SH-SY5Y (cell line): ENCODE measurements around the gene CPNE5.

Experiments
- GATA2 ChIP-seq: IDR thresholded peaks from 2 replicates; pipeline ENCODE4 v1.6.1; 2011; ENCODE audit warnings: mild to moderate bottlenecking, low read depth, low read length
- GATA3 ChIP-seq: IDR thresholded peaks from 2 replicates; pipeline ENCODE4 v1.6.1; 2011; ENCODE audit warnings: low read depth, mild to moderate bottlenecking, low read length, moderate library complexity

DNA sequence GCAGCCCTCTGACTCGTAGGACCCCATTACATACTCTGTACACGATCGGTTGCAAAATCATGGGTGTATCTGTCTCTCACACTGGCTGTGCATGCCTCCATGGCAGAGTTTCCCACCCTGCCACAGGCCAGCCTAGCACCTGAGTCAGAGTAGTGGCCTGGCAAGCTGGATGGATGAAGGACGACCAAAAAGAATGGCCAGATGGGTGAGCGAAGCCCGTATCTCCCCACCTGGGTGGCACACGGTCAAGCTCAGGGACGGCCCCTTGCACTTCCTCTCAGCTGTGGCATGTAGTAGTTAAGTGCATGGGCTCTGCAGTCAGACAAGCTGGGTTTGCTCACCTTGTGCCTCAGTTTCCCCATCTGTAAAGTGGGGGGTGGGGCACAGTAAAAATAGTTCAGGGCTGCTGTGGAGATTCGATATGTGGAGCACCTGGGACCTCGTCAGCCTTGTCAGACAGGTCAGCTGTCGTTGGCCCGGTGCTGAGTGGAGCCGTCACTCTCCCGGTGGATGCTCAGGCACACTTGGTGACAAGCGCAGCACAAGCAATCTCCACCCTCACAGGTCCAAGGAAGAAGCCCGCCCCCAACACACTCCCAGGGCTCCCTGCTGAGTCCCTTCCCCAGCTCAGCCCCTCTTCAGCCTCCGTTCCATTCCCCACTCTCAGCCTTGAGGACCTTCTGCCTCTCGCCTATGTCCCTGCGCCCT lies 12.6 kb downstream of the CPNE5 start:
- TF ChIP-seq GATA2 = no peak
- TF ChIP-seq GATA3 = no peak
